Right lobe of liver (tissue), 4 donors: ENCODE results near the gene GSG1L.

Source experiments
- CTCF ChIP-seq, 4 donors: fragments of 200-600 bp in 3 of 4; fragments of 450-650 bp in 1 of 4; IDR thresholded peaks; one replicate each; pipeline versions ENCODE4 v1.5.1 to v1.8.0; 2016 to 2022; ENCODE audit warnings: antibody characterized with exemption in 4 of 4, mild to moderate bottlenecking in 2 of 4
- POLR2A ChIP-seq: fragments of 450-650 bp; IDR thresholded peaks from one replicate; pipeline ENCODE4 v1.6.1; 2017; ENCODE audit warnings: antibody characterized with exemption, mild to moderate bottlenecking
- donor health status: DM: no; HTN: no; CAD: no.
- donor health status: DM: no; HTN: no; CAD: no.
- donor health status: DM: no; HTN: yes; CAD: no.

GRCh38 chr16:27851586-27851985, 211.9 kb downstream of the GSG1L start:
- TF ChIP-seq CTCF (IDR thresholded peaks at IDR 0.05) (no peak), POLR2A (no peak)
